Measurements from ENCODE around the gene FMNL1. TPM values are rescaled to one million over a fixed set of nuclear protein-coding genes. Genes with fewer than 3 reads are reported as not detected.
A peak's percentile ranks its signal among the peaks of the same experiment; 100 is the strongest.

Gene FMNL1
- total RNA-seq, 2 donors from 2014 or later: 262 to 496 TPM

DNA sequence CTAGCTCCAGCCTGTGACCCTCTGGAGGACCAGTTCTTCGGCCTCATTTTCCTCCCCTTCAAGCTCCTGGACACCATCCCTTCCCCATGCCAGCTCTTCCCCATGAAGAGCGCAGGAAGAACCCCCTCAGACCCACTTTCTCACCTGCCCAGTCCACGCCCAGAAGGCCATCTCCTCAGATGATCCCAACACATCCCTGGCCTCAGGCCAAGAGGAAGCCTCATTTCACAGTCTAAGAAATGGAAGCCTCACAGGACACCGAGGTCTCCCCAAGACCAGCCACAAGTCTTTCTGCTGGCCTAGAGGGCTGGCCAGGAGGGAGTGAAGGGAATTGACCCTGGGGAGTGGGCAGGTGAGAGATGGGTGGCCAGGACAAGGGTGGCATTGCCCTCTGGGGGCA, 32.2 kb downstream of the FMNL1 start:
- ATAC-seq (replicated peaks): no peak
- peaks cover 46% of the 10 kb centered on the region for H3K4me1 Mint-ChIP-seq
- peaks cover 14% of the 10 kb centered on the region for H3K36me3 Mint-ChIP-seq (ENCODE audit: low read depth)
- no peak overlapping the region for H3K4me3 Mint-ChIP-seq
- H3K27ac Mint-ChIP-seq: peak overlapping the region; percentile 77
- no peaks in the 10 kb centered on the region for H3K9me3 Mint-ChIP-seq
- H3K27me3 Mint-ChIP-seq: no peaks in the 10 kb centered on the region

DNA sequence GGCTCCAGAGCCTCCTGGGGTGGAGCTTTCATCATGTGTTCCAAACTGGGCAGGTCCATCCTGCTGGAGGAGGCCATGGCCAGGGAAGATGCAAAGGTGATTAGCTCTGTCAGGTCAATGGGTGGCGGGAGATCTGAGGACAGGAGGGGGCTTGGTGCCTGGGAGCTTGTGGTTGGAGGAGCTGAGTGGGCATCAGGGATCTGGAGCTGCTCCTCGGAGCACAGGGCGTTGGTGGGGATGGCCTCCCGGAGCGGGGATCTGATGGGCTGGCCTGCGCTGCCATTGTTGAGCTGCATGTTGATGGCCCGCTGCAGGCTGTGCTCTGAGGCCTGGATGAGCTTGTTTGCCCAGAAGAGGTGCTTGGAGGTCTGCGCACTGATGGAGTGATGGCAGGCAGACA, 33.7 kb downstream of the FMNL1 start:
- no peak overlapping the region for H3K4me3 Mint-ChIP-seq
- H3K9me3 Mint-ChIP-seq: no peaks in the 10 kb centered on the region
- peak overlapping the region; percentile 23 for H3K27ac Mint-ChIP-seq
- no peak for ATAC-seq (replicated peaks)
- H3K27me3 Mint-ChIP-seq: no peaks in the 10 kb centered on the region
- peaks cover 48% of the 10 kb centered on the region for H3K4me1 Mint-ChIP-seq
- H3K36me3 Mint-ChIP-seq (ENCODE audit: low read depth): peaks cover 2% of the 10 kb centered on the region

GRCh38 chr17:45256114-45256966, 34.7 kb downstream of the FMNL1 start:
- peaks cover 54% of the 10 kb centered on the region for H3K4me1 Mint-ChIP-seq
- peak overlapping the region; percentile 10 for H3K4me3 Mint-ChIP-seq
- H3K36me3 Mint-ChIP-seq (ENCODE audit: low read depth): no peaks in the 10 kb centered on the region
- H3K27ac Mint-ChIP-seq: peak overlapping the region; percentile 73
- H3K27me3 Mint-ChIP-seq: no peaks in the 10 kb centered on the region
- ATAC-seq (replicated peaks): peak; percentile 38
- no peaks in the 10 kb centered on the region for H3K9me3 Mint-ChIP-seq

GRCh38 chr17:45257115-45257514, 35.4 kb downstream of the FMNL1 start:
- Mint-ChIP-seq H3K4me1 (peaks cover 50% of the 10 kb centered on the region), H3K27ac (peak overlapping the region; percentile 73)

DNA sequence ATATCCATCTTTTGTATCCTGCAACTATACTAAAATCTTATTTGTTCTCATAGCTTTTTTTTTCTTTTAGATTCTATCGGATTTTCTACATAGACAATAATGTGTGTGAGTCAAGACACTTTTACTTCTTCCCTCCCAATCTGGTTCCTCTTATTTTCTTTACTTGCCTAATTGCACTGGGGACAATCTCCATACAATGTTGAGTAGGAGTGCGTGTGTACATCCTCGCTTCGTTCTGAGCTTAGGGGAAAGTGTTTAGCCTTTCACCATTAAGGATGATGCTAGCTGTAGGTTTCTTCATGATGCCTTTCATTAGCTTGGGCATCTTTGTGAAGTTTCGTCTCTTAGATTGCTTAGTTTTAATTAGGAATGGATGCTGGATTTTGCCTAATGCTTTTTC, 37.3 kb downstream of the FMNL1 start:
- ATAC-seq (replicated peaks): no peak
- no peaks in the 10 kb centered on the region for H3K27me3 Mint-ChIP-seq
- H3K36me3 Mint-ChIP-seq (ENCODE audit: low read depth): peaks cover 10% of the 10 kb centered on the region
- no peak overlapping the region for H3K27ac Mint-ChIP-seq
- H3K9me3 Mint-ChIP-seq: no peaks in the 10 kb centered on the region
- H3K4me1 Mint-ChIP-seq: peaks cover 38% of the 10 kb centered on the region
- no peak overlapping the region for H3K4me3 Mint-ChIP-seq

More at GRCh38 chr17:45257115-45257514, 35.4 kb downstream of the FMNL1 start:
- no peak for ATAC-seq (replicated peaks)
- Mint-ChIP-seq H3K4me3 (peak overlapping the region; percentile 5), H3K27me3 (no peaks in the 10 kb centered on the region), H3K9me3 (no peaks in the 10 kb centered on the region), H3K36me3 (ENCODE audit: low read depth) (no peaks in the 10 kb centered on the region)

- no peak overlapping the region for H3K4me3 Mint-ChIP-seq
- ATAC-seq (replicated peaks): no peak
- H3K36me3 Mint-ChIP-seq (ENCODE audit: low read depth): peaks cover 24% of the 10 kb centered on the region
- no peaks in the 10 kb centered on the region for H3K27me3 Mint-ChIP-seq
- peaks cover 33% of the 10 kb centered on the region for H3K4me1 Mint-ChIP-seq
- H3K9me3 Mint-ChIP-seq: no peaks in the 10 kb centered on the region
- peak overlapping the region; percentile 15 for H3K27ac Mint-ChIP-seq
These were observed 38.6 kb downstream of the FMNL1 start for GRCh38 chr17:45260204-45260783.

- H3K27me3 Mint-ChIP-seq: no peaks in the 10 kb centered on the region
- H3K27ac Mint-ChIP-seq: peak within 1 kb of the TSS; percentile 81
- ATAC-seq (replicated peaks): peak; percentile 79
- H3K4me1 Mint-ChIP-seq: peaks cover 25% of the 10 kb centered on the region
- H3K9me3 Mint-ChIP-seq: no peaks in the 10 kb centered on the region
- H3K36me3 Mint-ChIP-seq (ENCODE audit: low read depth): peaks cover 35% of the 10 kb centered on the region
- peak within 1 kb of the TSS; percentile 64 for H3K4me3 Mint-ChIP-seq
These were observed 40.2 kb downstream of the FMNL1 start, which contains the start of gene SPATA32 for GRCh38 chr17:45261577-45262515. Gene SPATA32, minus strand, starts transcription at chr17:45262094. Its CDS starts 78 bp downstream, at chr17:45262016.

- H3K9me3 Mint-ChIP-seq: no peaks in the 10 kb centered on the region
- peak overlapping the region; percentile 81 for H3K27ac Mint-ChIP-seq
- peaks cover 17% of the 10 kb centered on the region for H3K4me1 Mint-ChIP-seq
- no peaks in the 10 kb centered on the region for H3K27me3 Mint-ChIP-seq
- peaks cover 45% of the 10 kb centered on the region for H3K36me3 Mint-ChIP-seq (ENCODE audit: low read depth)
- ATAC-seq (replicated peaks): peak; percentile 33
- peak overlapping the region; percentile 64 for H3K4me3 Mint-ChIP-seq
These were observed 41.1 kb downstream of the FMNL1 start for GRCh38 chr17:45262516-45263476.

- Mint-ChIP-seq H3K27me3 (no peaks in the 10 kb centered on the region), H3K9me3 (no peaks in the 10 kb centered on the region), H3K4me3 (no peak overlapping the region), H3K27ac (peak overlapping the region; percentile 81), H3K36me3 (ENCODE audit: low read depth) (peaks cover 52% of the 10 kb centered on the region), H3K4me1 (peaks cover 16% of the 10 kb centered on the region)
- ATAC-seq (replicated peaks): no peak
These were observed 41.8 kb downstream of the FMNL1 start for GRCh38 chr17:45263477-45263860.

GRCh38 chr17:45264430-45264829, 42.7 kb downstream of the FMNL1 start:
- Mint-ChIP-seq H3K27ac (no peak overlapping the region), H3K4me3 (no peak overlapping the region), H3K27me3 (no peaks in the 10 kb centered on the region), H3K4me1 (peaks cover 16% of the 10 kb centered on the region), H3K36me3 (ENCODE audit: low read depth) (peaks cover 61% of the 10 kb centered on the region), H3K9me3 (no peaks in the 10 kb centered on the region)
- no peak for ATAC-seq (replicated peaks)

- Mint-ChIP-seq H3K4me1 (peaks cover 15% of the 10 kb centered on the region), H3K36me3 (ENCODE audit: low read depth) (peaks cover 67% of the 10 kb centered on the region), H3K9me3 (no peaks in the 10 kb centered on the region), H3K27me3 (no peaks in the 10 kb centered on the region), H3K4me3 (no peak overlapping the region), H3K27ac (peak overlapping the region; percentile 58)
- ATAC-seq (replicated peaks): no peak
These were observed 43.3 kb downstream of the FMNL1 start for GRCh38 chr17:45264988-45265387.

GRCh38 chr17:45265821-45266220, 44.1 kb downstream of the FMNL1 start:
- H3K27ac Mint-ChIP-seq: no peak overlapping the region
- H3K27me3 Mint-ChIP-seq: no peaks in the 10 kb centered on the region
- H3K4me3 Mint-ChIP-seq: no peak overlapping the region
- peaks cover 7% of the 10 kb centered on the region for H3K4me1 Mint-ChIP-seq
- H3K36me3 Mint-ChIP-seq (ENCODE audit: low read depth): peaks cover 75% of the 10 kb centered on the region
- H3K9me3 Mint-ChIP-seq: no peaks in the 10 kb centered on the region
- no peak for ATAC-seq (replicated peaks)

DNA sequence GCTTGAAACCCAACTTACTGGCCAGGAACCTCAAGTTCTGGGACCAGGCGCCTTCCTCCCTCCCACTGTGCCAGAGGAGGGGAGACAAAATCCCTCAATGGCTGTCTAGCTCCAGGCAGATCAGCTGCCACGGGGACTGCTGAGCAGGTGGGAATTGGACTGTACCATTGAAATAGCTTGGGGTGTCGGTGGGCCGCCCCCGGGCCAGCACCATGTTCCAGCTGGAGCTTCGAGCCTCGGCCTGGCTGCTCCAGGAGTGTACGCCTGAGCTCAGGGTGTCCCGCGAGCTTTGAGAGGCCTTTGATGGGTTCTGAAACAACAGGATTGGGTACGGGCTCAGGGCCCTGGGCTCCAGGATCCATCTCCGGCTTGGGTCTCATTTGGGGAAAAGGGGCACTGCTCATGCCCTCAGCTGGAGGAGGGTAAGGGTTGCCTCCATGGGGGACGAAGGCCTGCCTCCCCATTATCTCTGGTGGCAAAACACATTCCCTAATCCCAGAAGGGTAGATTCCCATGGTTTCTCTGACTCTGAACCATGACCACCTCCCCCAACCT, 44.8 kb downstream of the FMNL1 start:
- Mint-ChIP-seq H3K36me3 (ENCODE audit: low read depth) (peaks cover 81% of the 10 kb centered on the region), H3K27ac (no peak overlapping the region), H3K27me3 (no peaks in the 10 kb centered on the region), H3K4me3 (no peak overlapping the region), H3K4me1 (peaks cover 6% of the 10 kb centered on the region), H3K9me3 (no peaks in the 10 kb centered on the region)
- ATAC-seq (replicated peaks): no peak

All from activated T-helper 17 cell treated with anti-CD3 and anti-CD28 coated beads, Interleukin-2, amount 50 U/mL, for 72 hours (primary cell).